22Rv1 (cell line): Measurements from ENCODE around the gene KCNJ15.

Experiments used
- CTCF ChIP-seq: fragments of 450-650 bp; IDR thresholded peaks from 2 replicates; pipeline ENCODE4 v1.5.1; 2017; ENCODE audit warnings: mild to moderate bottlenecking
- ZFX ChIP-seq: fragments of 450-650 bp; IDR thresholded peaks from 2 replicates; pipeline ENCODE4 v1.6.1; 2017; ENCODE audit warnings: antibody characterized with exemption, borderline replicate concordance

DNA sequence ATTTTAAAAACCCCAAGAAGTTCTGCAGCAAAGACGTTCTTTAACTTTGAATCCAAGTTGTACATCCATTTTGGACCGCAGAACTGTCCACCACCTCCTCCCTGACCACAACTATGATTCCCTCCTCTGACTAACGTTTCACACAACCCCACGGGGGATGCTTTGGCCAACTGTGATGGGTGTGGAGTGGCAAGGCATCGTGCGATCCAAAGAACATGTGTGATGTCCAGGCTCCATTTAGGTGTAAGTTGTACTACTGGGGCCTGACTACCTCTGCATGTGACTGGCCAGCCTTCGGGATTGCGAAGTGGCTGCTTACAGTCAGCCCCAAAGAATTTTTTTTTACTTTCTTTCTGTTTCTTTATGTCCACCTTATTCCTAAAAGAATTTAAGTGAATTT is 6.7 kb downstream of the KCNJ15 start:
- TF ChIP-seq CTCF (no peak), ZFX (no peak)
